MM.1S (cell line): ENCODE results near the gene FOXJ1.

Experiments
- CTCF ChIP-seq: fragments of 300-600 bp; sonication (generic); IDR thresholded peaks from 2 replicates; pipeline ENCODE4 v1.5.1; 2016; ENCODE audit warnings: antibody characterized with exemption, low read length, mixed read lengths
- EZH2 ChIP-seq: fragments of 300-600 bp; sonication (generic); optimal IDR thresholded peaks from 2 replicates; pipeline ENCODE3; 2017; ENCODE audit warnings: low read depth, mild to moderate bottlenecking, antibody characterized with exemption, low read length, mixed read lengths

- no peak for TF ChIP-seq CTCF
- no peak for TF ChIP-seq EZH2
Measured at GRCh38 chr17:76161619-76162266, 20.7 kb upstream of the FOXJ1 start.
